Ishikawa (cell line): Measurements from ENCODE around the gene EIF2B1.

Source experiments
- CEBPB ChIP-seq: IDR thresholded peaks from 2 replicates; pipeline ENCODE4 v1.6.1; 2012
- CREB1 ChIP-seq: IDR thresholded peaks from 2 replicates; pipeline ENCODE4 v1.6.1; 2012; ENCODE audit warnings: low read depth
- EGR1 ChIP-seq: IDR thresholded peaks from 2 replicates; pipeline ENCODE4 v1.6.1; 2012
- EP300 ChIP-seq: IDR thresholded peaks from 2 replicates; pipeline ENCODE4 v1.6.1; 2012; ENCODE audit warnings: borderline replicate concordance
- FOXM1 ChIP-seq: IDR thresholded peaks from 2 replicates; pipeline ENCODE4 v1.6.1; 2012; ENCODE audit warnings: low read depth, borderline replicate concordance
- MAX ChIP-seq: IDR thresholded peaks from 2 replicates; pipeline ENCODE4 v1.6.1; 2012
- NFIC ChIP-seq: IDR thresholded peaks from 2 replicates; pipeline ENCODE4 v1.6.1; 2012
- RAD21 ChIP-seq: IDR thresholded peaks from 2 replicates; pipeline ENCODE4 v1.6.1; 2012; ENCODE audit warnings: low read depth
- REST ChIP-seq: IDR thresholded peaks from 2 replicates; pipeline ENCODE4 v1.6.1; 2012; ENCODE audit warnings: low read depth, mild to moderate bottlenecking
- TAF1 ChIP-seq: IDR thresholded peaks from 2 replicates; pipeline ENCODE4 v1.6.1; 2012; ENCODE audit warnings: low read depth, mild to moderate bottlenecking
- TCF12 ChIP-seq: IDR thresholded peaks from 2 replicates; pipeline ENCODE4 v1.6.1; 2012; ENCODE audit warnings: low read depth
- TEAD4 ChIP-seq: IDR thresholded peaks from 2 replicates; pipeline ENCODE4 v1.6.1; 2012
- USF1 ChIP-seq: IDR thresholded peaks from 2 replicates; pipeline ENCODE4 v1.6.1; 2012
- YY1 ChIP-seq: IDR thresholded peaks from 2 replicates; pipeline ENCODE4 v1.6.1; 2012; ENCODE audit warnings: low read depth
- ZBTB7A ChIP-seq: IDR thresholded peaks from 2 replicates; pipeline ENCODE4 v1.6.1; 2012; ENCODE audit warnings: low read depth

EIF2B1 gene

GRCh38 chr12:123645878-123646277, 12.4 kb upstream of the EIF2B1 start:
- TF ChIP-seq MAX: no peak
- no peak for TF ChIP-seq EP300

- TF ChIP-seq EGR1 (no peak), TEAD4 (no peak), CREB1 (no peak)
These were observed 11.9 kb upstream of the EIF2B1 start for GRCh38 chr12:123645380-123645779.

- TF ChIP-seq FOXM1: no peak
- TF ChIP-seq REST: no peak
- no peak for TF ChIP-seq EGR1
- no peak for TF ChIP-seq NFIC
- TF ChIP-seq YY1: no peak
- no peak for TF ChIP-seq MAX
- no peak for TF ChIP-seq EP300
- TF ChIP-seq TAF1: no peak
- no peak for TF ChIP-seq RAD21
- no peak for TF ChIP-seq USF1
- no peak for TF ChIP-seq TCF12
- no peak for TF ChIP-seq CEBPB
- no peak for TF ChIP-seq ZBTB7A
- no peak for TF ChIP-seq TEAD4
- TF ChIP-seq CREB1: no peak
These were observed 10.4 kb upstream of the EIF2B1 start for GRCh38 chr12:123643911-123644310.

- TF ChIP-seq MAX (no peak), TCF12 (no peak)
These were observed 666 bp upstream of the EIF2B1 start for GRCh38 chr12:123634142-123634561.

GRCh38 chr12:123621619-123622530, 11.6 kb downstream of the EIF2B1 start:
- TF ChIP-seq TEAD4 (no peak), MAX (no peak), ZBTB7A (no peak), NFIC (no peak), CEBPB (no peak), RAD21 (no peak), CREB1 (no peak), FOXM1 (no peak), TAF1 (no peak), EP300 (no peak)

GRCh38 chr12:123621101-123621500, 12.4 kb downstream of the EIF2B1 start:
- TF ChIP-seq CEBPB: no peak
- no peak for TF ChIP-seq EP300
- no peak for TF ChIP-seq CREB1
- TF ChIP-seq USF1: no peak
- no peak for TF ChIP-seq ZBTB7A
- no peak for TF ChIP-seq REST
- no peak for TF ChIP-seq MAX
- no peak for TF ChIP-seq TEAD4
- TF ChIP-seq TAF1: no peak
- no peak for TF ChIP-seq FOXM1
- no peak for TF ChIP-seq TCF12
- no peak for TF ChIP-seq EGR1
